ENCODE results near the gene BMPR2. TPM values are rescaled to one million over a fixed set of nuclear protein-coding genes. Genes with fewer than 3 reads are reported as not detected.
"Not testable (repeated sequence)": the region's sequence is repeated elsewhere in the genome, so short reads cannot be mapped to it uniquely, and the experiment has no call there.

BMPR2 gene
- total RNA-seq, 4 donors from 2014 or later = 54.8 to 76.7 (median 67.7) TPM

DNA sequence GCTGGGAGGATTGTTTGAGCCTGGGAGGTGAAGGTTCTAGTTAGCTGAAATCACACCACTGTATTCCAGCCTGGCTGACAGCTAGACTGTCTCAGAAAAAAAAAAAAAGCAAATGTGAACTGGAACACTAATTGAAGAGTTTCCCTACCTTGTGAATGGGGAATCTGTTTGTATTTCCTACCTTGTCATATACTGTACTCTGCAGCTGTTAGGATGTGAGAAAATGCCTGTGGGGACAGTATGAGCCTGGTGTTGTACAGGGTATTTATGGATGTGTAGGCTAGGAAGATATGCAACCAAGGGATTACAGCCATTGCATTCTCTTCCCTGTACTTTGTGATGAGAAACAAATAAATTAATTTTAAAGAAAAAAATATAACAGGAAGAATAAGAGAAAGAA is 145.3 kb downstream of the BMPR2 start:
- TF ChIP-seq POLR2A (IDR thresholded peaks at IDR 0.05; ENCODE audit: low read depth) (no peak), POLR2AphosphoS5 (IDR thresholded peaks at IDR 0.05) (no peak), EP300 (IDR thresholded peaks at IDR 0.05) (no peak)
- TF ChIP-seq, protein P1, sequence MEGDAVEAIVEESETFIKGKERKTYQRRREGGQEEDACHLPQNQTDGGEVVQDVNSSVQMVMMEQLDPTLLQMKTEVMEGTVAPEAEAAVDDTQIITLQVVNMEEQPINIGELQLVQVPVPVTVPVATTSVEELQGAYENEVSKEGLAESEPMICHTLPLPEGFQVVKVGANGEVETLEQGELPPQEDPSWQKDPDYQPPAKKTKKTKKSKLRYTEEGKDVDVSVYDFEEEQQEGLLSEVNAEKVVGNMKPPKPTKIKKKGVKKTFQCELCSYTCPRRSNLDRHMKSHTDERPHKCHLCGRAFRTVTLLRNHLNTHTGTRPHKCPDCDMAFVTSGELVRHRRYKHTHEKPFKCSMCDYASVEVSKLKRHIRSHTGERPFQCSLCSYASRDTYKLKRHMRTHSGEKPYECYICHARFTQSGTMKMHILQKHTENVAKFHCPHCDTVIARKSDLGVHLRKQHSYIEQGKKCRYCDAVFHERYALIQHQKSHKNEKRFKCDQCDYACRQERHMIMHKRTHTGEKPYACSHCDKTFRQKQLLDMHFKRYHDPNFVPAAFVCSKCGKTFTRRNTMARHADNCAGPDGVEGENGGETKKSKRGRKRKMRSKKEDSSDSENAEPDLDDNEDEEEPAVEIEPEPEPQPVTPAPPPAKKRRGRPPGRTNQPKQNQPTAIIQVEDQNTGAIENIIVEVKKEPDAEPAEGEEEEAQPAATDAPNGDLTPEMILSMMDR (IDR thresholded peaks at IDR 0.05) = no peak
- Histone ChIP-seq H3K4me3 (no peak overlapping the region), H3K4me1 (no peaks in the 10 kb centered on the region), H3K36me3 (peaks cover 35 to 89% (median 56%) of the 10 kb centered on the region in 4 donors), H3K27ac (replicated peaks in 1 of 4) (no peak overlapping the region), H3K27me3 (no peaks in the 10 kb centered on the region), H3K9me3 (no peaks in the 10 kb centered on the region)
- intact Hi-C loops (cut with DNase I) = no loop called here
- no peak for DNase-seq (ENCODE audit: extremely low spot score)

- H3K4me3 ChIP-seq = no peak overlapping the region
- H3K36me3 ChIP-seq = peaks cover 23 to 56% (median 34%) of the 10 kb centered on the region in 4 donors
- WGBS = 36% methylated on average over 1 of the region's 1 CpG
- H3K4me1 ChIP-seq = no peaks in the 10 kb centered on the region
- no peaks in the 10 kb centered on the region for H3K9me3 ChIP-seq
- intact Hi-C loops (cut with DNase I) = no loop called here
- TF ChIP-seq, protein P1 (IDR thresholded peaks at IDR 0.05) = no peak
- TF ChIP-seq POLR2A (IDR thresholded peaks at IDR 0.05; ENCODE audit: low read depth) = no peak
- TF ChIP-seq EP300 (IDR thresholded peaks at IDR 0.05) = no peak
- no peak for TF ChIP-seq POLR2AphosphoS5 (IDR thresholded peaks at IDR 0.05)
- no peak overlapping the region for H3K27ac ChIP-seq (replicated peaks in 1 of 4)
- no peaks in the 10 kb centered on the region for H3K27me3 ChIP-seq
- DNase-seq (ENCODE audit: extremely low spot score) = no peak
These were observed 153.3 kb downstream of the BMPR2 start for GRCh38 chr2:202529389-202529788.

GRCh38 chr2:202530038-202530437 is 153.9 kb downstream of the BMPR2 start:
- Histone ChIP-seq H3K4me1 (no peaks in the 10 kb centered on the region), H3K27ac (replicated peaks in 1 of 4) (no peak overlapping the region), H3K27me3 (no peaks in the 10 kb centered on the region), H3K36me3 (peaks cover 23 to 50% (median 34%) of the 10 kb centered on the region in 4 donors), H3K9me3 (no peaks in the 10 kb centered on the region), H3K4me3 (no peak overlapping the region)
- WGBS = 76% methylated on average over 1 of the region's 1 CpG
- intact Hi-C loops (cut with DNase I) = loop anchor here (10.0 kb wide), 1 partner anchor 155 kb away; the partner anchor contains the start of gene BMPR2
- no peak for DNase-seq (ENCODE audit: extremely low spot score)
- TF ChIP-seq POLR2AphosphoS5 (IDR thresholded peaks at IDR 0.05) (no peak), EP300 (IDR thresholded peaks at IDR 0.05) (no peak), POLR2A (IDR thresholded peaks at IDR 0.05; ENCODE audit: low read depth) (no peak)
- TF ChIP-seq, protein P1 (IDR thresholded peaks at IDR 0.05) = no peak

DNA sequence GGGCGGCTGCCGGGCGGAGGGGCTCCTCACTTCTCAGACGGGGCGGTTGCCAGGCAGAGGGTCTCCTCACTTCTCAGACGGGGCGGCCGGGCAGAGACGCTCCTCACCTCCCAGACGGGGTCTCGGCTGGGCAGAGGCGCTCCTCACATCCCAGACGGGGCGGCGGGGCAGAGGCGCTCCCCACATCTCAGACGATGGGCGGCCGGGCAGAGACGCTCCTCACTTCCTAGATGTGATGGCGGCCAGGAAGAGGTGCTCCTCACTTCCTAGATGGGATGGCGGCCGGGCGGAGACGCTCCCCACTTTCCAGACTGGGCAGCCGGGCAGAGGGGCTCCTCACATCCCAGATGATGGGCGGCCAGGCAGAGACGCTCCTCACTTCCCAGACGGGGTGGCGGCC is 159.2 kb downstream of the BMPR2 start:
- not testable (repeated sequence) for H3K4me3 ChIP-seq; H3K4me1 ChIP-seq; H3K9me3 ChIP-seq; DNase-seq (ENCODE audit: extremely low spot score); H3K27me3 ChIP-seq; H3K27ac ChIP-seq (replicated peaks in 1 of 4)
- H3K36me3 ChIP-seq = peaks cover 14 to 35% (median 30%) of the 10 kb centered on the region in 4 donors
- intact Hi-C loops (cut with DNase I) = loop anchor here (10.0 kb wide), 1 partner anchor 160 kb away; the partner anchor contains the start of gene BMPR2
- WGBS = no CpG with 5 or more reads among the region's 30 CpGs

GRCh38 chr2:202541137-202541536 is 165.0 kb downstream of the BMPR2 start:
- DNase-seq (ENCODE audit: extremely low spot score) = no peak
- Histone ChIP-seq H3K27ac (replicated peaks in 1 of 4) (no peak overlapping the region), H3K4me3 (no peak overlapping the region), H3K4me1 (peaks cover 0 to 9% (median 6%) of the 10 kb centered on the region in 4 donors), H3K36me3 (no peaks in the 10 kb centered on the region), H3K9me3 (no peaks in the 10 kb centered on the region), H3K27me3 (no peaks in the 10 kb centered on the region)
- WGBS = 78% methylated on average over 3 of the region's 3 CpGs
- TF ChIP-seq EP300 (IDR thresholded peaks at IDR 0.05) = no peak
- no peak for TF ChIP-seq POLR2AphosphoS5 (IDR thresholded peaks at IDR 0.05)
- TF ChIP-seq, protein P1 (IDR thresholded peaks at IDR 0.05) = no peak
- TF ChIP-seq POLR2A (IDR thresholded peaks at IDR 0.05; ENCODE audit: low read depth) = no peak
- intact Hi-C loops (cut with DNase I) = no loop called here

Measured in esophagus muscularis mucosa (tissue), 4 donors.